Prostate gland (tissue), 2 donors: ENCODE measurements around the gene ITIH2.

Source experiments
- CTCF ChIP-seq, 4 experiments: fragments of 200-600 bp in 2 of 4; fragments of 450-650 bp in 2 of 4; sonication (generic) in 2 of 4; IDR thresholded peaks; 1 replicate in 3 of 4; 2 replicates in 1 of 4; pipeline ENCODE4 v1.5.1; 2016 to 2019; ENCODE audit warnings: antibody characterized with exemption in 4 of 4, mild to moderate bottlenecking in 2 of 4, moderate library complexity in 2 of 4
- POLR2A ChIP-seq: fragments of 450-650 bp; IDR thresholded peaks from one replicate; pipeline ENCODE4 v1.6.1; 2016; ENCODE audit warnings: antibody characterized with exemption, mild to moderate bottlenecking

- no peak for TF ChIP-seq CTCF (IDR thresholded peaks at IDR 0.05)
- no peak for TF ChIP-seq POLR2A
These were observed 15.6 kb downstream of the ITIH2 start for GRCh38 chr10:7718685-7719084.
